ENCODE data around the gene MCRIP2.

DNA sequence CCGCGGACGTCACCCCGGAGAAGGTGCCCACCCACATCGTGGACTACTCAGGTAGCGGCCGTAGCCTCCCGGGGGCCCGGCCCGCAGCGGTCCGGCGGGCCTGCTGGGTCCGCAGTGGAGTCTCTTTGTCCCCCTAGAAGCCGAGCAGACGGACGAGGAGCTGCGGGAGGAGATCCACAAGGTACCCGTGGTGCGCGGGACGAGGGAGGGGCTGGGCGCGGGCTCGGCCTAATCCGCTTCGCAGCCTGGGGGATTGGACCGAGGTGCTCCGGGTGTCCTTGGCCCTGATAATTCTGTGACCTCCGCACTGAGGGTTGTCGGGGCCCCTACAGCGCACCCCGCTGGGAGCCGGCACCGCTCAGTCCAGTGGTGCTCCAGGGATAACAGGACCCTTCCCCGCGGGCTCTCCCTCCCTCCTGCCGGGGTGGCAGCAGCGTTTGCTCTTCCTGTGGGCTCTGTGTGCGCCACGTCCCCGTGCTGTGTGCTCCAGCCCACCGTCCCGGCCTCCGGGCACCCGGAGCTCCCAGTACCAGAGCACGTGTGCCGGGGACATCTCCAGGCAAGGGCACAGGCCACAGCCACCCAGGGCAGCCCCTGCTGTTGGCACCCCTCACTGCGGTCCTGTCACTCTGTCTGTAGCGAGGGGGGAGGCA lies 27.0 kb downstream of the MCRIP2 start:
- TF ChIP-seq, protein P1, sequence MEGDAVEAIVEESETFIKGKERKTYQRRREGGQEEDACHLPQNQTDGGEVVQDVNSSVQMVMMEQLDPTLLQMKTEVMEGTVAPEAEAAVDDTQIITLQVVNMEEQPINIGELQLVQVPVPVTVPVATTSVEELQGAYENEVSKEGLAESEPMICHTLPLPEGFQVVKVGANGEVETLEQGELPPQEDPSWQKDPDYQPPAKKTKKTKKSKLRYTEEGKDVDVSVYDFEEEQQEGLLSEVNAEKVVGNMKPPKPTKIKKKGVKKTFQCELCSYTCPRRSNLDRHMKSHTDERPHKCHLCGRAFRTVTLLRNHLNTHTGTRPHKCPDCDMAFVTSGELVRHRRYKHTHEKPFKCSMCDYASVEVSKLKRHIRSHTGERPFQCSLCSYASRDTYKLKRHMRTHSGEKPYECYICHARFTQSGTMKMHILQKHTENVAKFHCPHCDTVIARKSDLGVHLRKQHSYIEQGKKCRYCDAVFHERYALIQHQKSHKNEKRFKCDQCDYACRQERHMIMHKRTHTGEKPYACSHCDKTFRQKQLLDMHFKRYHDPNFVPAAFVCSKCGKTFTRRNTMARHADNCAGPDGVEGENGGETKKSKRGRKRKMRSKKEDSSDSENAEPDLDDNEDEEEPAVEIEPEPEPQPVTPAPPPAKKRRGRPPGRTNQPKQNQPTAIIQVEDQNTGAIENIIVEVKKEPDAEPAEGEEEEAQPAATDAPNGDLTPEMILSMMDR (IDR thresholded peaks at IDR 0.05), result no peak
- no peak for TF ChIP-seq POLR2A (IDR thresholded peaks at IDR 0.05)

Data from tibial nerve (tissue), 3 donors.